Loucy (cell line): ENCODE measurements around the gene EEFSEC.

Source experiments
- CTCF ChIP-seq: fragments of 200-600 bp; sonication (generic); conservative IDR thresholded peaks from 2 replicates; pipeline ENCODE4 v1.5.1; 2014; ENCODE audit warnings: mild to moderate bottlenecking, antibody characterized with exemption, low read length
- EZH2phosphoT487 ChIP-seq: fragments of 200-600 bp; IDR thresholded peaks from 2 replicates; pipeline ENCODE4 v1.6.1; 2018; ENCODE audit warnings: antibody characterized with exemption, mild to moderate bottlenecking, moderate library complexity, borderline replicate concordance

GRCh38 chr3:128397484-128397883 is 244.2 kb downstream of the EEFSEC start:
- TF ChIP-seq CTCF (no peak), EZH2phosphoT487 (no peak)
